NCI-H2107 (cell line): ENCODE data around the gene NRXN3.

Experiments
- DNase-seq: peaks from one replicate; lab custom pipeline; 2025; lab: John Stamatoyannopoulos, UW

NRXN3 gene

DNA sequence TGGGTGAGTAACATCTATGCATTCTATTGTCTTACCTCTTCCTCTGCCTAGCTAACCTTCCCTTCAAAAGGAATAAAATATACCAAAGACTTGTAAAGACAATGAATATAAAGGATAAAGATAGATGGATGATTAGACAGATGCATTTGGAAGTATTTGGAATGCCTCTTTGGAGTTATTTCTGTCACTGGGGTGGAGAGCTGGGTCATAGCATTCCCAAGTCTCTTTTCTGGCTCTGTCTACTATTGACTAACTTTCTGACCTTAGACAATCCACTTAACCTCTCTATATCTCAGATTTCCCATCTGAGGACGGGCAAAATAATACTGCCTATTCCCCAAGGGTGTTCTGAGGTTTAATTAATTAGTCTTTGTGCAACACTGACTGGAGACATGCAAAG, 1523.8 kb downstream of the NRXN3 start:
- DNase-seq: no peak

DNA sequence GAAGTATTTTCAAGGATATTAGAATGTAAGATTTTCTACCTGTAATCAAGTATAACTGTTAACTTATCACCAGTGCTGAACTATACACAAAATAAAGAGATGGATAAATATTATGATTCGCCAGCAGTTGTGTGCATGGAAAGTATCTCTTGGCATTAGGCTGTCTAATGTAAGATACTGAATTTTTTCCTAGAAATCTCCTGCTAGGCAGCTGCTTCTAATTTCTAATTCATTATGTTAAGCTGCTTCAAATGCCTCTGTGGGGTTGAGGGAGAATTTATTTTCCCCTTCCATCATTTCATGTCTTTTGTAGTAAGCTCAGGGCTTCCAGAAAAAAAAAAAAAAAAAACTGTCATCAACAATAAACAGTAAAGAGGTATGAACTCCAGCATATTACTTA, 1525.1 kb downstream of the NRXN3 start:
- DNase-seq: no peak

GRCh38 chr14:79698298-79698711, 1528.1 kb downstream of the NRXN3 start:
- DNase-seq: no peak

DNA sequence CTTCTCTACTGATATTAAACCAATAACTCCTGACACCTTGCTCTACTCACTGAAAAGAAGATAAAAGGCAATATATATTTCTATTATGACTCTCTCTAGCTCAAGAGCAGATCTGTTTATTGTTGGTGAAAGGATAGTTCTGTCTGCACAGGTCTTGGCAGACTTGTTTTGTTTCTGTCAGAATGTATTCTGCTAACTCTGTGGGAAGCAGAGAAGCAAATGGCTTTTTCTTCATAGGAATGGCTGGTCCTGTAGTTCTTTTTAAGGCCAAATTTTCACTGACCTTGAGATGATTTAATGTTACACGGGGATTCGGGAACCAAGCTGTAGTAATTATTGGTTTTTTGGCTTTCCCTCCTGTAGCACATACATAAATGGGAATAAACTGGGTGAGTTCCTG, 1529.0 kb downstream of the NRXN3 start:
- DNase-seq: no peak

DNA sequence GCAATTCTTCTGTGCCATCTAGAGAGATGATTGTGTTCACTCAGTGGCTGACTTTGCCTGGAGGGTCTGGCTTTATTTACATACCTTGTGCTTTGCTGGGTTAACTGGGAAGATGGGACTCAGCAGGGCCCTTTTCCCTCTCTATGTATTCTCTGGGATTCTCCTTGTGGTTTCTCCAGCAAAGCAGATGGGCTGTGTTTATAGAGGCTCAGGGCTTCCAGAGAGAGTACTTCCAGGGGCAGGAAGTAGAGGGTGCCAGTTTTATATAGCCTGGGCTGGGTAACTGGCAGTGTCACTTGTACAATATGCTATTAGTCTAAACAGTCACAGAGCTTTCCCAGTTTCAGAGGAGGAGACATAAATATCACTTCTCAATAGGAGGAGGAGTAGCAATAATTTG, 1531.2 kb downstream of the NRXN3 start:
- DNase-seq: no peak

GRCh38 chr14:79702197-79702596, 1532.0 kb downstream of the NRXN3 start:
- no peak for DNase-seq

DNA sequence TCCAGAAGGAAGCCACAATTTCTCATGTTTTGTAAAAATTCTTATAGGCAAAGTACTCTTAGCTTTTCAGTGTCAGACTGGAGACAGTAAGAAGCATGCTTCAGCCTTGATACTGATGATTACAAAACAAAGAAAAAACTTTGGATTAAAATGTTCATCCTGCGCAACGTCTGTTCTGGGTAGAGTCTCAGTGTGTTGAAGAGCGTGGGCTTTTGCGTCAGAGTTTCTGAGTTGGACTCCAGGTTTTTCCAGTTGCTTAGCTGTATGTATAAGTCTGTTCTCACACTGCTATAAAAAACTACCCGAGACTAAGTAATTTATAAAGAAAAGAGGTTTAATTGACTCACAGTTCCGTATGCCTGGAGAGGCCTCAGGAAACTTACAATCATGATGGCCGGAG, 1533.0 kb downstream of the NRXN3 start:
- no peak for DNase-seq

- DNase-seq: no peak
These were observed 1534.1 kb downstream of the NRXN3 start for GRCh38 chr14:79704041-79704807.

- DNase-seq: no peak
These were observed 1535.1 kb downstream of the NRXN3 start for GRCh38 chr14:79705126-79705894.

DNA sequence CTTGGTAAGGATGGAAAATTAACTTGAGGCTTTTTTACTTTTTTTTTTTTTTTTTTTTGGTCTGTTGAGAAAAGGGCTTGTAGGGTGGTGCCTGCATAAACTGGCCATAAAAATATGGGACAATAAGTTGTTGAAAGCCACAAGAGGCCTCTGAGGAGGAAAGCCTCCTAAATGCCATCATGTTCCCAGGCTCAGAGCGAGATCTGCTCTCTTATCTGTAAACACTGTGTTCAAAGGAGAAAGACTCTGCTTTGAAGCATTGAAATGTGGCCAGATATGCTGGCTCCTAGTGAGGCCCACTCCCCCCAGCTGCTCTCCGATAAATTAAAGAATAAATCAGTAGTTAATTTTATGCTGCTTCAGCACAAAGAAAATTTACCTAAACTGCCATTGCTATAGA, 1536.2 kb downstream of the NRXN3 start:
- DNase-seq: no peak

DNA sequence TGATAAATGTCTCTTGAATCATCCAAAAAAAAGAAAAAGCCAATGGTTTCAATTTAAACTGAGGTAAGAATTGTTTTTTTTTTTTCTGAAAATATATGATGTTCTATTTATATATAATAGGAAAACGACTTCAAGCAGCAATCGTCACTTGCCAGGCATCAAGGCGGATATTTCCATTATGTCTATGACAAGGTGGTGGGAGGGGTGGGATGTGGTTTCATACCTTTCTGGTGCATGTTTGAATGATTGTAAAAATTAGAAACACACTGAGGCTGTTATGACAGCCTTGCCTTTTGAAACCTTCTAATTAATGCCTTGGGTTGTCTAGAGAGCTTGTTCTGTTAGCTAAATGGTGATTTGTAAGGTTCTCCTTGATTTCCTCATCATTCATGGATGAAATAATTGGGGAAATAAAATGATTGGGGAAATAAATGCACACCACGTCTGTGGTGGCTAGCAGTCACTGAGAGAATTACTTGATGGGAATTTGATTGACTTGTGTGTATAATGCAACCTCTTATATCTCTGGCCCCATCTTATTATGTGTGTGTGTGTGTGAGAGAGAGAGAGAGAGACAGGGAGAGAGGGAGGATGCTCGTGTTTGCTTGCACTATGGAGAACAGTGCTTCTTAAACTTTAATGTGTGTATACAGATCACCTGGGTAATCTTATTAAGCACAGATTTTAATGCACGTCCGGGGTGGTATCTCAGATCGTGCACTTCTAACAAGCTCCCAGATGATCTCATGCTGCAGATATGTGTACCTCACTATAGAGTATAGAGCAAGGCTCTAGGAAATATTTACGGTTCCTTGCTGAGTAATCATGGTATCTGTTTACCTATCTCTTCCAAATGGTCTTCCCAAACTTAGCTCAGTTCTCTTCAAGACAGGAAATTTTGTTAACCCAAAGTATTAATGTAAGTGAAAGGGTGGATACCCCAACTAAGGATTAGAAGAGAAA, 1538.5 kb downstream of the NRXN3 start:
- no peak for DNase-seq

DNA sequence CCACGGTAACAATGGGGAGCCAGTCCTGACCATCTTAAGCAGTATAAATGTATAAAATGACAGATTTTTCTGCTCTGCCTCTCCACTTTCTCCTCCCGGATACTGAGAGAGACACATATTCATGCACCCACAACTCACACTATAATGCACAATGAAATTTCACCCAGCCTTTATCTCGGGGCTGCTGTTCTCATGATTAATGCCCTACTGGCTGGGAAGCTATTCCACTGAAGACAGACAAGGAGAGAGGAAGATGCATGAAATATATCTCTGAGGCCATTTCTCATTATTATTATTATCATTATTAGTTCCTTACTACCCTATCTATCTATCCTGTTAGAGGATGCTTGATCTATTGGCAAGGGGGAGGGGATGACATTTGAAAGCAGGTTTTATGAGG, 1539.4 kb downstream of the NRXN3 start:
- DNase-seq: no peak

- DNase-seq: no peak
These were observed 1542.3 kb downstream of the NRXN3 start for GRCh38 chr14:79712302-79712950.

DNA sequence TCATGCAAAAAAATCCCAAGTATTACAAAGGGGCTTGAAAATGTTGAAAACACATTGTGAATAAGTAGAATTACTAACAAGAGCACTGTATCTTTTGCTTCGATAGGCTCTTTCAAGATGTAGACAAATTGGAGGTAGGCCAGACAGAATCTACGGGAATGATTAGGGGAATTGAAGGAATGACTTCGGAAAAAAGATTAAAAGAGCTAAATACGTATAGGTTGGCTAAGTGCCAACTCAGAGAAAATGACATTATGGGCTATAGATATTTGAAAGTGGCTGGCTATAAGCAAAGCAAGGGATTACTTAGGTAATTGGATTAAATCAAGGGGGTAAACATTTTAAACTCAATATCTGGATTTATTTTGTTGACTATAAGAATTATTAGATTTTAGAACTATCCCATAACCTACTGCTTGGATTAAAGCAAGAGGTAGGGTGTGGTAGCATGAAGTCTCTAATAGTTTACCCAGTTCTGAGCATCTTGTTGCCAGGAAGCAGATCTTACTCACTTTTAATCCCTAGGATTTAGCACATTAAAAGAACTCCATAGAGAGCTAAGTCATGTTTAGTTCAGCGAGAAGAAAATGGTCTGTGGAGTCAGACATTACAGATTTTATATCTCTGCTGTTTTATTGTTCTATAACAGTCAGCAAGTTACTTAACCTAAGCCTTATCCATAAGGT, 1551.4 kb downstream of the NRXN3 start:
- no peak for DNase-seq

DNA sequence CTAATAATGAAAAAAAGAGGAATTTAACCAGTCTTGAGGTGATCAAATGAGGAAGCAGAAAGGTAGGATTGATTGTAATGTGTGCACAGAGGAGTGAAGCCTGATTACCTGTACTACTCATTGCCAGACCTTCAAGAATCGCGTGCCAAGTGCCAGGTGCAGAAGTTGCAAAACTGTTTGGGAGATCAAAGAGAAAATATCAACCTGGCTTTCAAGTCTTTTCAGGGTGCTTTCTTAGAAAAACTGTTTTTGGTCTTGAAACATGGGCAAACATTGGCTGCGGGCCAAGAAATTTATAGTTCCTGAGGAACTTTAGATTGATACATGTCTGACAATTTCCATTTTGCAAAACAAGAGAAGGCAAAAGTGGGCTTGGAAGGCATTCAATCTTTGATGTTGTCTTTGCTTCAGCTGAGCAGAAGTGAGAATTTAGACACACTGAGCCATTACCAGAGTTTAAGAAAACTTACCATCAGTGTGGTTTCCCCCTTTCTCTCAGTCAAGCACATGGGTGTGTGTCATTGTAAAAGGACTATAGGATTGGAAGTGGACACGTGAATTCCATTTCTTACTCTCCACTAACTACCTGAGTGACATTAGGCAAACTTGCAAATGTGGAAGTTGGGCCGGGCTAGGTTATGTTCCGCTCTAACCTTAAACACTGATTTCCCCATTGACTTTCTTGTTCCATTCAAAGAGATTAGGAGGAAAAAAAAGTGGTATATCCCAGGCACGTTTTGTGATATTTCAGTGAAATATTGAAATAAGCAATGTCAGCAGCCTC, 1555.0 kb downstream of the NRXN3 start:
- DNase-seq: no peak

DNA sequence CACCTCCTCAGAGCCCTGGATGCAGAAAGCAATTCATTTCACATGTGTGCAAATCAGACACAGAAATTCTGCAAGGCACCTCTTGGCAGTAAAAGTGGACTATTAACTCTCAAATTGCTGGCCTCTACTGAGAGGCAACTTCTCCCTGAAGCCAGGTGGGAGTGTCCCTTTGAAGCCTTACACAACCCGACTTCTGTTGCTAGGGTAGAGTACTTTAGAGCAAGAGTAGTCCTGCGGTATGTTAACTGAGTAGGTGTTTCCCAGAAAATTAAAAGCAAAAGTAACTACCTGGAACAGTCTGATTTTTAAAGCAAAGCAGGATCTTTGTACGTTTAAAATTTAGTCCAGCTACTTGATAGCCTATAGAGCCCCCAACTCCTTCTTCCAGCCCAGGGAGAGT, 1557.7 kb downstream of the NRXN3 start:
- DNase-seq: no peak

GRCh38 chr14:79728331-79728730, 1558.2 kb downstream of the NRXN3 start:
- no peak for DNase-seq

DNA sequence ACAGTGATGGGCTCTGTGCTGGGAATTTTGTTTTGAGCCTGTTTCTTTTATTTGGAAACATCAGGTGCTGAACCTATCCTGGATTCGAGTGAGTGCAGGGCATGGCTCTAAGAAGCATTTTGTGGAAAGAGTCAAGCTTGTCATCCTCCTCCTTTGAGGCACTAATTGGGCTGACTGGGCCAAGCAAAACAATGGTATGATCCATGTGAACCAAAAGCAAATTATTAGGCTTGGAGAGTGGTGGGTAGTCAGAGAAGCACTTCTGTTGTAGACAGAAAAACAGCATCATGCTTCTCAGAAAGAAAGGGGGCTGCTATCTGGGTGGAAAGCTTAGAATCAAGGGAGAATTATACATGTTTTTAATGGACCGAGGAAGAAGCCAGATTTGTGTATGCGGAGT, 1559.6 kb downstream of the NRXN3 start:
- no peak for DNase-seq

DNA sequence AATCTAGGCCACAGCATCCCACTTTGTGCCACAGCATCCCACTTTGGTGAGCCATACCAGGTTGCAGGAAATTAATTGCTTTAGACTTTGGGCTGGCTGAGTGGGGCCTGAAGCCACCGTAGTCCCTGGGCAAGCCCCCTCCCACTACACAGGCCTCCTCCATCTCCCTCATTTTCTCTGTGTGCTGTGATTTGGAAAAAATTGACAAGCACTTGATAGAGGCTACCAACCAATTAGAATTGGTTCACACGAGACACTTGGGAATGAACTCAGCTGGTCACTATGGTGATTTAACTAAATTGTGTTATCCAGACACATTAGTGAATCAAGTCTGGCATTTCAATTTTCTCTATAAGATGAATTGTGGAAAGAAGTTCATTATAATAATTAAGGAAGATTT, 1560.0 kb downstream of the NRXN3 start:
- no peak for DNase-seq

GRCh38 chr14:79730953-79731352, 1560.8 kb downstream of the NRXN3 start:
- DNase-seq: no peak
